Kidney epithelial cell (primary cell): Measurements from ENCODE around the gene VAV2. TPM values are rescaled to one million over a fixed set of nuclear protein-coding genes. Genes with fewer than 3 reads are reported as not detected.
"Not testable (repeated sequence)": the region's sequence is repeated elsewhere in the genome, so short reads cannot be mapped to it uniquely, and the experiment has no call there.

Experiments used
- DNase-seq: peaks from one replicate; pipeline ENCODE4 v3.0.0-alpha.2; 2010; ENCODE audit warnings: low read depth
- H3K27me3 ChIP-seq: 2 replicates; pipeline ENCODE4 v1.6.0; 2011; ENCODE audit warnings: low read length; ENCODE audit not compliant: control insufficient read depth, insufficient read depth
- H3K36me3 ChIP-seq: 2 replicates; pipeline ENCODE4 v1.5.1; 2011; ENCODE audit warnings: low read length; ENCODE audit not compliant: control insufficient read depth, insufficient read depth
- H3K4me3 ChIP-seq: 2 replicates; pipeline ENCODE4 v1.5.1; 2011; ENCODE audit warnings: low read depth, mild to moderate bottlenecking, control low read depth, low read length
- total RNA-seq: library from RNA; depleted of rRNA; stranded (reverse); fragments of >200 nt; gene quantifications from 2 replicates; pipeline ENCODE4 v1.2.3, GENCODE V29; 2015
- TF ChIP-seq, protein P1 (sequence below): IDR thresholded peaks from 2 replicates; pipeline ENCODE4 v1.5.1; 2011; ENCODE audit warnings: mild to moderate bottlenecking, moderate library complexity, low read length, control low read depth, inconsistent platforms; ENCODE audit not compliant: insufficient read depth, poor library complexity, severe bottlenecking

Gene VAV2
- total RNA-seq, 1 donor from 2014 or later: 37.8 TPM

DNA sequence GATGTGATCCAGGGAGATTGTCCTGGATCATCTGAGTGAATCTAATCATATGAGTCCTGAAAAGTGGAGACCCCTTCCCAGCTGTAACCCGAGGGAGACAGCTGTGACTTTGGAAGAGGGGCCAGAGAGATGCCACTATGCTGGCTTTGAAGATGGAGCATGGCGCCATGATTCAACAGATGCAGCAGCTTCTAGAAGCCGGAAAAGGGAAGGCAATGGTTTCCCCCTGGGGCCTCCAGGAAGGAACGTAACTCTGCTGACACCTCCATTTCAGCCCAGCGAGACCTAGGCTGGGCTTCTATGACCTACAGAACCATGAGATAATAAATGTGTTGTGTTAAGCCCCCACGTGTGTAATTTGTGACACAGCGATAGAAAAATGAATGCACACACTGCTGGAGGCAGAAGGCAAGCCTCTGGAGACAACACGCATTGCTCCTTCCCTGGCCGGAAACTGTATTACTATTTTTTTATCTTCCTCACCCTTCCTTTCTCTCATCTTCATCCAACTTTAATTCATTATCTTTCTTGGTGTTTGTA is 237.4 kb downstream of the VAV2 start:
- no peak for DNase-seq
- Histone ChIP-seq H3K27me3 (peaks cover 2% of the 10 kb centered on the region), H3K4me3 (no peak overlapping the region), H3K36me3 (no peaks in the 10 kb centered on the region)
- TF ChIP-seq, protein P1, sequence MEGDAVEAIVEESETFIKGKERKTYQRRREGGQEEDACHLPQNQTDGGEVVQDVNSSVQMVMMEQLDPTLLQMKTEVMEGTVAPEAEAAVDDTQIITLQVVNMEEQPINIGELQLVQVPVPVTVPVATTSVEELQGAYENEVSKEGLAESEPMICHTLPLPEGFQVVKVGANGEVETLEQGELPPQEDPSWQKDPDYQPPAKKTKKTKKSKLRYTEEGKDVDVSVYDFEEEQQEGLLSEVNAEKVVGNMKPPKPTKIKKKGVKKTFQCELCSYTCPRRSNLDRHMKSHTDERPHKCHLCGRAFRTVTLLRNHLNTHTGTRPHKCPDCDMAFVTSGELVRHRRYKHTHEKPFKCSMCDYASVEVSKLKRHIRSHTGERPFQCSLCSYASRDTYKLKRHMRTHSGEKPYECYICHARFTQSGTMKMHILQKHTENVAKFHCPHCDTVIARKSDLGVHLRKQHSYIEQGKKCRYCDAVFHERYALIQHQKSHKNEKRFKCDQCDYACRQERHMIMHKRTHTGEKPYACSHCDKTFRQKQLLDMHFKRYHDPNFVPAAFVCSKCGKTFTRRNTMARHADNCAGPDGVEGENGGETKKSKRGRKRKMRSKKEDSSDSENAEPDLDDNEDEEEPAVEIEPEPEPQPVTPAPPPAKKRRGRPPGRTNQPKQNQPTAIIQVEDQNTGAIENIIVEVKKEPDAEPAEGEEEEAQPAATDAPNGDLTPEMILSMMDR: no peak

DNA sequence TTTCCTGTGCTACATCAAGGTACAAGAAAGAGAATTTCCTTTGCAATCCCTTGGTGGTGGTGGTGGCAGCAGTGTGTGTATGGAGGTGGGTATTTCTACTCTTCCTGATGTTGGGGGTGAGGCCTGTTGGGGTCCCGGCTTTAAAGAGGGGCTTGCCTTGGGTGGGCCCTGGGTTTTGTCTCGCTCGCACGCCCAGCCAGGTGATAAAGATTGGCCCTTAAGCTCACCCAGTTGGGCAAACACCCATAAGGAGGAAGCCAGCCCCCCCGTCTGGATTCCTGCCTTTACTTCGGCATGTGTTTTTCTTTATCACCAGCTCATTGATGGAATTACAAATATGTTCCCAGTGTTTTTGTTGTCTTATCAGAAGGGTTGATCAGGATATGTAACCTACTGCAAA is 237.9 kb downstream of the VAV2 start:
- H3K4me3 ChIP-seq: no peak overlapping the region
- TF ChIP-seq, protein P1: no peak
- H3K36me3 ChIP-seq: no peaks in the 10 kb centered on the region
- H3K27me3 ChIP-seq: peaks cover 2% of the 10 kb centered on the region
- no peak for DNase-seq

DNA sequence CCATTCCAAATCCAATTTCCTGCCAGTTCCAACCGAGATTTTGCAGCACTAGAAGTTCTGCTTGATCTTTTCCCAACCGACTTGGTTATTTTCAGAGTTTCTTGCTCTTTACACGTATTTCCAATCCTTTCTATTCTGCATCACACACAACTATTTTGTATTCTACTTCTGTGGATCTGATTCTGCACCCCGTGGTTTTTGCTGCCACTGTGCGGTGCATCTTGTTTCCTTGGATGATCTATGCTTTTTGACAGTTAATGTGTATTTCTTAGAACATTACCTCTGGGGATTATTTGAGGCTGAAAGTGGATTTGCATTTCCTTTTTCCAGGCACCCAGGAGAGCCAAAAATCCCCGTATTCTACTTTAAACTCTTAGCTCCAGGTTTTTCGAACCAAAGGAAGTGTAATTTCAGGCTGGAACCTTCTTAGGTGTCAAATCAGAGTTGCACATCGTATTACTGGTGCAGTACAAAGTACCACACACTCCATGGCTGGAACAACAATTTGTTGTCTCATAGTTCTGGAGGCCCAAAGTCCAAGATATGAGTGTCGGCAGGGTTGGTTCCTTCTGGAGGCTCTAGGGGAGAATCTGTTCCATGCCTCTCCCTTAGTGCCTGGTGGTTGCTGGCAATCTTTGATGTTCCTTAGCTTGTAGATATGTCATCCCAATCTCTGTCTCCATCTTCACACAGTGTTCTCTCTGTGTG is 239.2 kb downstream of the VAV2 start:
- no peaks in the 10 kb centered on the region for H3K36me3 ChIP-seq
- no peak for DNase-seq
- TF ChIP-seq, protein P1: no peak
- H3K27me3 ChIP-seq: peaks cover 2% of the 10 kb centered on the region
- no peak overlapping the region for H3K4me3 ChIP-seq

DNA sequence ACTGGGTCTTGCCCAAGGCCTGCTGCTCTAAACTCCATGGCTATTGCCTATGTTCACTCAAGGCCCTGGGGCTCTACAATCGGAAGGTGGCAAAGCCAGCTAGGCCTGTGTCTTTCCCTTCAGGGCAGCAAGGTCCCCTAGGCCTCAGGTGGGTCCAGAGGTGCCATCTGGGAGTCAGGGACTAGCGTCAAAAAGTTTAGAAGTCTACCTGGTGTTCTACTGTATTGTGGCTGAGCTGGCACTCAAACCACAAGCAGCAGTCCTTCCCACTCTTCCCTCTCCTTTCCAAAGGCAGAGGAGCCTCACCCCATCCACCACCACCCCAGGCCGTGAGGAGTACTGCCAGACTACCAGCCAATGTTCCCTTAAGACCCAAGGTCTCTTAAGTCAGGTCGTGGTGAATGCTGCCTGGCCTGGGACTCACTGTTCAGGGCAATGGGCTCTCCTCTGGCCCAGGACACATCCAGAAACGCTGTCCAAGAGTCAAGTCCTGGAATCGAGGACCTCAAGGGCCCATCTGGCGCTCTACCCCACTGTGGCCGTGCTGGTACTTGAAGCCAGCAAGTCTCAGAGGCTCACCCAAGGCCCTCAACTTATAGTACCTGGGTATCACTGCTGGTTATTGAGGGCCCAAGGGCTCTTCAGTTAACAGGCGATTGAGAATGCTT is 241.0 kb downstream of the VAV2 start:
- DNase-seq: no peak
- TF ChIP-seq, protein P1: no peak
- H3K36me3 ChIP-seq: no peaks in the 10 kb centered on the region
- H3K4me3 ChIP-seq: no peak overlapping the region
- peaks cover 2% of the 10 kb centered on the region for H3K27me3 ChIP-seq

DNA sequence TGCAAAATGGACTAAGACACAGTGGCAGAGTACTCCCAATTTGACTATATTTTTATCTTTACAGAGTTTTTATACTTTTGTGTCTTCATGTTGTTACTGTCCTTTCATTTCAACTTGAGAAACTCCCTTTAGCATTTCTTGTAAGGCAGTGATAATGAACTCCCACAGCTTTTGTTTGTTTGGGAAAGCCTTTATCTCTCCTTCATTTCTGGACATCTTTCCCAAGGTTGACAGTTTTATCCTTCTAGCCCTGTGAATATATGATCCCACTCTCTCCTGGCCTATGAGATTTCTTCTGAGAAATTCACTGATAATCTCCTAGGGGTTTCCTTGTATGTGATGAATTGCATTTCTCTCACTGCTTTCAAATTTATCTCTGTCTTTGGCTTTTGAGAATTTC is 244.8 kb downstream of the VAV2 start:
- Histone ChIP-seq H3K4me3 (no peak overlapping the region), H3K36me3 (no peaks in the 10 kb centered on the region), H3K27me3 (peaks cover 2% of the 10 kb centered on the region)
- DNase-seq: no peak
- TF ChIP-seq, protein P1: no peak

DNA sequence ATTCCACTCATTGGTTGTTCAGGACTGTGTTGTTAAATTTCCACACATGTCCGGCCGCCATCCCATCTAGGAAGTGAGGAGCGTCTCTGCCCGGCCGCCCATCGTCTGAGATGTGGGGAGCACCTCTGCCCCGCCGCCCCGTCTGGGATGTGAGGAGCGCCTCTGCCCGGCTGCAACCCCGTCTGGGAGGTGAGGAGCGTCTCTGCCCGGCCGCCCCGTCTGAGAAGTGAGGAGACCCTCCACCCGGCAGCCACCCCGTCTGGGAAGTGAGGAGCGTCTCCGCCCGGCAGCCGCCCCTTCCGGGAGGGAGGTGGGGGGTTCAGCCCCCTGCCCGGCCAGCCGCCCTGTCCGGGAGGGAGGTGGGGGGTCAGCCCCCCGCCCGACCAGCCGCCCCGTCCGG is 247.6 kb downstream of the VAV2 start:
- not testable (repeated sequence) for DNase-seq, H3K27me3 ChIP-seq, H3K36me3 ChIP-seq, H3K4me3 ChIP-seq
